GM19397 (cell line): ENCODE measurements around the gene CLCN6.
"Not testable (repeated sequence)": the region's sequence is repeated elsewhere in the genome, so short reads cannot be mapped to it uniquely, and the experiment has no call there.

Source experiments
- ATAC-seq: cut with Tn5 transposase; IDR thresholded peaks from one replicate; pipeline ENCODE4 v1.9.1; 2021; ENCODE audit warnings: mild to moderate bottlenecking, moderate library complexity; ENCODE audit not compliant: unreplicated experiment

The CLCN6 gene

DNA sequence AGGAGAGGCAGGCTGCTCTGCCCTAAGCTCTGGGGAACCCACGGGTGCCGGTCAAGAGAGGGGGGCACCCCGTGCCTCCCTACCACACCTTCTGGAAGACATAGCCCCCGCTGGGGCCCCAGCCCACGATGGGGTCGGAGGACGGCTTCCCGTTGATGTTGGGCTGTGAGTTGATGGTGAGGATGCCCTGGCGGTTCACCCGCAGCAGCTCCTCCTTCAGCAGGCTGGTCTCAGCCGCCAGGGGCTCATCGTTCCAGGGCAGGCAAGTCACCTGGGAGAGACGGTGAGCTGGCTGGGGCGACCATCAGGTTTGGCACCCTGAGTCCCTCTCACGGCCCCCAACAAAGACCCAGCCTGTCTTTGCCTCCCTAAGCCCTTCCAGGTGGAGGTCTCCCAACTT, 12.2 kb upstream of the CLCN6 start:
- ATAC-seq: no peak

- ATAC-seq: no peak
Measured at GRCh38 chr1:11794446-11795237, 11.3 kb upstream of the CLCN6 start.

DNA sequence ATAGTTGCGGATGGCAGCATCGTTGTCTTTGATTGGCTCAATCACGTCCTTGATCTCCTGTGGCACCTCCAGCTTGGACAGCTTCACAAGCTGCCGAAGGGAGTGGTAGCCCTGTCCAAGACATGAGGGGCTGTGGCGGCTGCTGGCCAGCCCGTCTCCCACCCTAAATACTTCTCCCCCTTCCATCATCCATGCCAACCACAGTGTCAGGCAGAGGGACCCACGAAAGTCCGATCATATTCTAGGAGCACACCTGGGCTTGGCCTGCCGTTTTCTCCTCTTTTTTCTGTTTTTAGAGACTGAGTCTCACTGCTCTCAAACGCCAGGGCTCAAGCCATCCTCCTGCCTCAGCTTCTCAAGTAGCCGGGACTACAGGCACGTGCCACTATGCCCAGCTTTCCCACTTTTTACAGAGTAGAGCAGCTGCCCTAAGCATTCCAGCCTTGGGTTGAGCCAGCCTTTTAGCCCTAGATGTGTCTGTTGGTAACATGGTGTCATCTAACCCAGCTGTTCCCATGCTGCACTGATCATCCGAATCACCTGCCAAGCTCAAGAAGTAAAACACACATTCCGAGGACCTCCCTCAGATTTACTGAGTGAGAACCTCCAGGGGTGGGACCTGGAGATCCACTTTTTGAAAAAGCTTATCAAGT, 10.6 kb upstream of the CLCN6 start:
- ATAC-seq: no peak

GRCh38 chr1:11796036-11796828, 9.8 kb upstream of the CLCN6 start:
- ATAC-seq: no peak

- ATAC-seq: no peak
Measured at GRCh38 chr1:11797525-11798216, 8.3 kb upstream of the CLCN6 start.

DNA sequence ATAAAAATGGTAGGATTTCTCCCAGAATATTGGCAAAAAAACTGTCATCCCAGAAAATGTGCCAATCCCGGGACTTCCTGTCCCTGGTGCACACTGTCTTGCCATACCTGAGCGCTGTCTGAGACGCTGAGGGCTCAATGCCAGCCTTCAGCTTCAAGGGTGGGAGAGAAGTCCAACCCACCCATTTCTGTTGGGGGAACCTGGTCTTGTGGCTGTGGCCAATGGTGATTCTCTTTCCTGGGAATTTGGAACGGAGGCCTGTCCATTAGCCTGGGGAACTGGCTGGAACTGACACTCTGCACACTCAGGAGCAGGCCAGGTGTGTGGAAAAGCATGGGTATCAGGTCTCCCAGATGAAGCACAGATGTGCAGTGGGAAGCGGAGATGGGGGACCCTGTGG, 6.9 kb upstream of the CLCN6 start:
- no peak for ATAC-seq

DNA sequence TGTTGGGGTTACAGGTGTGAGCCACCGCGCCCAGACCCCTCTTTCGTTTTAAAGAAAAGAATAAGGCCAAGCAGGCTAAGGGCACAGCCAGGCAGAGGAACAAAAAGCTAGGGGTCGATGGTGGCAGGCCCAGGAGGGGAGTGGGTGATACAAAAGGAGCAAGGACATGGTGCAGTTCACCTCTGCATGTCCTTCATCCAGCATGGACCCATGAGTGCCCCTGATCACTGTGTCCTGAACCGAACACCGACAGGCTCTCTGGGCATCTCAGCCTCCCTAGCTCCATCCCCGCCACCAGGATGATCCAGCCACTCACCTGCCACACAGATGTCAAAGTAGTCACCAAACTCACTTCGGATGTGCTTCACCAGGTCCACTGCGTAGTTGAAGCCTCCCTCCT, 6.1 kb upstream of the CLCN6 start:
- ATAC-seq: no peak

DNA sequence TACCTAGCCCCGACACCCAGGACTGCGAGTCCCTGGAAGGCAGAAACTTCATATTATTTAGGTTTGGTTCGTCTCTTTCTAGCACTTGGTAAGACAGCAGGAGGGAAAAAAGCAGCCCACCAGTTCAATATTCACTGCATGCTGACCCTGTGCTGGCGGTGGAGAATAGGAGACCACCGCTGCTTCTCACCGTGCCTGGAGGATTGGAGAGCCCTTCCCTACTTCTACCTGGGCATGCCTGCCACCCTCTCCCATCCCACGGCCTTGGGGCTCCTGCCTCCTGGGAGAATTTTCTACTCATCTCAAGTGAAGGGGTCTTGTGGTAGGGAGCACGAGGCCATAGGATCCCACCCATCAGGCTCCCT, 5.6 kb upstream of the CLCN6 start:
- no peak for ATAC-seq

- no peak for ATAC-seq
Measured at GRCh38 chr1:11800756-11801433, 5.1 kb upstream of the CLCN6 start.

DNA sequence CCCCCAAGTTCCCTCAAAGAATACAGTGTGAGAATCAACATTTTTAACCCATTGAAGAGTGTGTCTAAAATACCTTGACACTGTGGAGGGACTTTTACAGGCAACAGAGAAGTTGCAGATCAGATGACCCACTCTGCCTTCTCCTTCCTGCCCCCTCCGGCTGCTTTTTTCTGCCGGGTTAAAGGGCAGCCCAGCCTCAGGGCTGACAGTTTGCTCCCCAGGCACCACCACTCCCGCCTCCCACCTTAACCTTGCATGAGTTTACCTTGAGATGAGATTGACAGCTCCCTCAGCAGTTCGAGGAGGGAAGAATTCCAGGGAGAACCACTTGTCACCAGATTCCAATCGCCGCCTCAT, 3.4 kb upstream of the CLCN6 start:
- no peak for ATAC-seq

GRCh38 chr1:11802973-11803885, 2.8 kb upstream of the CLCN6 start:
- no peak for ATAC-seq

- not testable (repeated sequence) for ATAC-seq
Measured at GRCh38 chr1:11803924-11804665, 1.9 kb upstream of the CLCN6 start.

DNA sequence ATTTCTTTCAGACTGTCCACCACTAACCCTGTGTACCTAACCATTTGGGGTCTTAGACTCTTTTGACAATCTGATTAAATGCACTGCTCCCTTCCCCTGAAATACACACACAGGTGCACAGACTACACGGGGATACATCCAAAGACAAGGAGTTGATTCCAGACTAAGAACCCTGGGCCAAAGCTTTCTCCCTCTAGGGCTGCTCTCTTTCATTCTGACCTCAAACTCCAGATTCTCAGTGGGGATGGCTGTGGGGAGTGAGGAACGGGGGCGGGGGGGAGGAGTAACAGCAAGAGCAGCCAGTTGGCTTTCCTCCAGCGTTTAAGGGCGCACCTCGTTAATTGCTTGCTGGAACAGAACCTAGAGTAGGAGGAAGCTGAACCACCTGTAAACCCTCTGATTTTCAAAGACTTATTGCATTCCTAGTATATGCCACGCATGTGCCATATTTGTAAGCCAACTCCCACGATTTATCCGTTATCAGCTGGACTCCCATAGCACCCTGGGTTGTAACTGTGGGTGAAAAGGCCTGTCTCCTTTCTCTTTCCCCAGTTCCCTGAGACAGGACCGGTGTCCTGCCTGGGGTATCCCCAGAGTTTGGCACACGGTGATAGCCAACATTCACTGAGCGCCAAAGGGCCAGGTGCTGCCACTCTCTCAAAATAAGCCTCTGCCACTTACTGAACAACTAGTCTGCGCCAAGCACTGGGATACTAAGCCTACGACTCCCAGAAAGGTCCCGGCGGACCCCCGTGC, 1.1 kb upstream of the CLCN6 start:
- ATAC-seq: no peak

DNA sequence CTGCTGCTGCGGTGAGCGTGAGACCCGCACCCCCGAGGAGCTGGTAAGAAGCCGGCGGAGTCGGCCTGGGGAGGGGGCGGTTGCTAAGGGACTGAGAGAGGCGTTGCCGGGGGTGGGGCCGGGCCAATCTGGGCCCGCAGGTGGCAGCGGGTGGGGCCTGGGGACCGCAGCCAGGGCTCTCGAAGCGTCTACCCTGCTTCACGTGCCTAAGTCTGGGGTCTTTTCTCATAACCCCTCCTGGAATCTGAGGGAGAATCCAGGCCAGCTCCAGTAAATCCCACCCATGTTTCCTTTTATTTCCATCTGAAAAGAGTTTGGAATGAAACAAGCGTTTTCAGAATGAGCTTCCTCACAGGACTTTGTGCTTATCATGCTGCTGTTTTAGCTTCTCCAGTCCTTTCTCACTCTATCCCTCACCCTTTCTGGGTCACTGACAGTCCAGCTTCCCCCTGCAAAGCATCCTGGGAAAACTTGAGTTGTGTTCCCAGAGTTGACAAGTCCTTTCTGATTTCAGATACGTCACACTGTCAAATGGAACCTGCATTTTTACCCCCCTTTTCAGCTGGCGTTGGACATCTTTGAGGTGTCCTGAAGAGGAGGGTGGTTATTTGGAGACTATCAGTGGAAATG, 431 bp downstream of the CLCN6 start:
- ATAC-seq: peak; percentile 43

DNA sequence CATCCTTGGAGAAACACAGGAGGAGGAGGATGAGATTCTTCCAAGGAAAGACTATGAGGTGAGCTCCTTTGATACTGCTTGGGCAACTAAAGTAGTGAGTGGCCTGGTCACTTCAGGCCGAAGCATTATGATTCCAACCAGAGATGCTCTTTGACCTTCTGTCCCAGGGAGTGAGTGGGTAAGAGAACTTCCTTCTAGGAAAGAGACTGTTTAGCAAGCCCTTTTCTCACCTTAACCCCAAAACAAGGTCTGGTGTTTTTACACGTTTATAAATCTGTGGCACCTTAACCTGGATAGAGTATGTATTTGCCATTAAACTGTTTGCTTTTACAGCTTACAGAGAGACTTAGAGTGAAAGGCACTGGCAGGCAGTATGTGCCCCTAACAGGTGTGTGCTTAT, 1.1 kb downstream of the CLCN6 start:
- no peak for ATAC-seq

- ATAC-seq: no peak
Measured at GRCh38 chr1:11813021-11813420, 7.0 kb downstream of the CLCN6 start.

DNA sequence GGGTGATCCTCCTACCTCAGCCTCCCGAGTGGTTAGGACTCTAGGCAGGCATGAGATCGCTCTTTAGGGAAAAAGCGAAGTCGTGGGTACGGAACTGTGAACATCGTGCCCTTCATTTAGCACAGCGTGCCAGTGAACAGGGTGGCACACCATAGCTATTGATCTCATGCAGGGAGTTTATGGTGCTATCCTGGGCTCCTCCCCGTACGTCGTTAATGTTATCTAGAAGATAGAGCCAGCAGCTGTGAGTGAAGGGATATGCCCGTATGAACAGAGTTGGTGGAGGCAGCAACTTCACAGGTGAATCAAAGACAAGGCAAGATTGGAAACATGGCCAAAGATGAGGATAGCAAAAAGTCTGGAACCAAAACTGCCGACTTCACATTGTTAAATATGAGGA, 11.2 kb downstream of the CLCN6 start:
- no peak for ATAC-seq

DNA sequence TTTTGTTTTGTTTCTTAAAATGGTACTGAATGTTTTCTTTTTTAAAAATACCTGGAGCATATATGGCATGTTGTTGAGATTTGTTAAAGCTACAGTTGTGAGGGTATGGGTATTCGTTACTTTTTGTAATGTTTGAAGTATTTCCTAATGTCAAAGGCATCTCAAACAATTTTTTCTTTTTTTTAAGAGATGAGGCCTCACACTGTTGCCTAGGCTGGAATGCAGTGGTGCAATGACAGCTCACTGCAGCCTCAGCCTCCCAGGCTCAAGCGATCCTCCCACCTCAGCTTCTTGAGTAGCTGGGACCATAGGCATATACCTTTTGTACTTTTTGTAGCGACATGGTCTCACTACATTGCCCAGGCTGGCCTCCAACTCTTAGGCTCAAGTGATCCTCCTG, 16.1 kb downstream of the CLCN6 start:
- ATAC-seq: no peak
